SJSA1 (cell line): ENCODE data around the gene CTNNA3. TPM values are rescaled to one million over a fixed set of nuclear protein-coding genes. Genes with fewer than 3 reads are reported as not detected.
"Not testable (repeated sequence)": the region's sequence is repeated elsewhere in the genome, so short reads cannot be mapped to it uniquely, and the experiment has no call there.

ENCODE experiments used
- DNase-seq, 2 experiments: peaks; one replicate each; pipeline ENCODE4 v3.0.0-alpha.2; 2015 to 2020; ENCODE audit warnings: low spot score in 2 of 2, low read depth in 1 of 2
- H3K27ac ChIP-seq: fragments of 250-450 bp; sonication (Bioruptor Pico); 2 replicates; pipeline ENCODE4 v1.5.1; 2020; ENCODE audit warnings: mild to moderate bottlenecking, moderate library complexity
- H3K27me3 ChIP-seq: fragments of 250-450 bp; sonication (Bioruptor Pico); replicated peaks from 2 replicates; pipeline ENCODE4 v1.5.1; 2020; ENCODE audit warnings: mild to moderate bottlenecking, moderate library complexity
- H3K36me3 ChIP-seq: fragments of 250-450 bp; sonication (Bioruptor Pico); 2 replicates; pipeline ENCODE4 v1.5.1; 2020; ENCODE audit warnings: mild to moderate bottlenecking
- H3K4me1 ChIP-seq: fragments of 250-450 bp; sonication (Bioruptor Pico); replicated peaks from 2 replicates; pipeline ENCODE4 v1.6.1; 2021; ENCODE audit warnings: mild to moderate bottlenecking
- H3K4me3 ChIP-seq: fragments of 250-450 bp; sonication (Bioruptor Pico); 2 replicates; pipeline ENCODE4 v1.5.1; 2020; ENCODE audit warnings: mild to moderate bottlenecking
- H3K9me3 ChIP-seq: fragments of 250-450 bp; sonication (Bioruptor Pico); replicated peaks from 2 replicates; pipeline ENCODE4 v1.5.1; 2020; ENCODE audit warnings: mild to moderate bottlenecking
- total RNA-seq: library from RNA; depleted of rRNA; stranded (reverse); fragments of >200 nt; shearing (Covaris generic); gene quantifications from 2 replicates; pipeline ENCODE4 v1.2.3, GENCODE V29; 2014

CTNNA3 gene
- total RNA-seq, 1 experiment from 2014 or later: 0.18 TPM

GRCh38 chr10:67487906-67488619 is 207.9 kb downstream of the CTNNA3 start:
- no peaks in the 10 kb centered on the region for H3K4me1 ChIP-seq
- no peaks in the 10 kb centered on the region for H3K36me3 ChIP-seq
- no peak overlapping the region for H3K27ac ChIP-seq
- H3K27me3 ChIP-seq: no peaks in the 10 kb centered on the region
- DNase-seq: no peak
- no peaks in the 10 kb centered on the region for H3K9me3 ChIP-seq
- H3K4me3 ChIP-seq: no peak overlapping the region

- DNase-seq: no peak
- no peak overlapping the region for H3K27ac ChIP-seq
- H3K4me3 ChIP-seq: no peak overlapping the region
- H3K4me1 ChIP-seq: no peaks in the 10 kb centered on the region
- no peaks in the 10 kb centered on the region for H3K36me3 ChIP-seq
- H3K27me3 ChIP-seq: no peaks in the 10 kb centered on the region
- H3K9me3 ChIP-seq: no peaks in the 10 kb centered on the region
Measured at GRCh38 chr10:67487199-67487598, 208.8 kb downstream of the CTNNA3 start.

DNA sequence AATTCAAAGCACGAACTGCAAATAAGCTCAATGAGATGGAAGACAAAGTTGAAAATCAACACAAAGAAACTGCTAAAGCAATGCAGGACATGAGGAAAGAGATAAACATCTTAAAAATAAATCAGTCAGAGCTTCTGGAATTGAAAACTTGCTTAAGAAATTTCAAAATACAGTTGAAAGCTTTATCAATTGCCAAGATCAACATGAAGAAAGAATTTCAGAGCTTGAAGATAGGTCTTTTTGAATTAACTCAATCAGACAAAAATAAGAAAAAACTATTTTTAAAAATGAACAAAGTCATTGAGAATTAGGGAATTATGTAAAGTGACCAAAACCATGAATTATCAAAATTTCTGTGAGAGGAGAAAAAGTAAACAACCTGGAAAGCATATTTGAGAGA is 218.1 kb downstream of the CTNNA3 start:
- Histone ChIP-seq H3K27ac (no peak overlapping the region), H3K4me3 (no peak overlapping the region), H3K9me3 (no peaks in the 10 kb centered on the region), H3K27me3 (no peaks in the 10 kb centered on the region), H3K4me1 (no peaks in the 10 kb centered on the region), H3K36me3 (no peaks in the 10 kb centered on the region)
- no peak for DNase-seq

- Histone ChIP-seq H3K36me3 (no peaks in the 10 kb centered on the region), H3K27me3 (0 out of 2 replicates have a peak, but pooled peaks cover 4% of the 10 kb centered on the region), H3K4me3 (no peak overlapping the region), H3K9me3 (no peaks in the 10 kb centered on the region), H3K27ac (no peak overlapping the region), H3K4me1 (no peaks in the 10 kb centered on the region)
- no peak for DNase-seq
Measured at GRCh38 chr10:67476201-67476600, 219.8 kb downstream of the CTNNA3 start.

GRCh38 chr10:67473850-67474633 is 222.0 kb downstream of the CTNNA3 start:
- Histone ChIP-seq H3K27ac (no peak overlapping the region), H3K9me3 (no peaks in the 10 kb centered on the region), H3K27me3 (0 out of 2 replicates have a peak, but pooled peaks cover 4% of the 10 kb centered on the region), H3K4me3 (no peak overlapping the region), H3K36me3 (no peaks in the 10 kb centered on the region), H3K4me1 (no peaks in the 10 kb centered on the region)
- no peak for DNase-seq

DNA sequence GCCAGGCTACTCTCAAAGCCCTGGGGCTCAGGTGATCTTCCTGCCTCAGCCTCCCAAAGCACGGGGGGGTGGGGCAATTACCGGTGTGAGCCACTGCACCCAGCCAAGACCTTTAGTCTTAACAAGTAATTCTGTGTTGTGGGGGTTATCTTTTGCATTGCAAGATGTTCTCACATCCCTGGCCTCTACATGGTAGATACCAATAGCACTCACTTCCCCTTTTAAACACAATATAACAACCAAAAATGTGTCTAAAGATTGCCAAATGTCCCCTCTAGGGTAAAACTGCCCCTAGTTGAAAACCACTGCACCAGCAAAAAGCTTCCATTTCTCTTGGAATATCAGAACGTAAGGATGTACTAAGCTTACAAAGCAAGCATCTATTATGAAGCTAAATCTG is 225.0 kb downstream of the CTNNA3 start:
- no peak for DNase-seq
- Histone ChIP-seq H3K4me1 (no peaks in the 10 kb centered on the region), H3K36me3 (no peaks in the 10 kb centered on the region), H3K9me3 (no peaks in the 10 kb centered on the region), H3K27me3 (0 out of 2 replicates have a peak, but pooled peaks cover 4% of the 10 kb centered on the region), H3K4me3 (no peak overlapping the region), H3K27ac (no peak overlapping the region)

DNA sequence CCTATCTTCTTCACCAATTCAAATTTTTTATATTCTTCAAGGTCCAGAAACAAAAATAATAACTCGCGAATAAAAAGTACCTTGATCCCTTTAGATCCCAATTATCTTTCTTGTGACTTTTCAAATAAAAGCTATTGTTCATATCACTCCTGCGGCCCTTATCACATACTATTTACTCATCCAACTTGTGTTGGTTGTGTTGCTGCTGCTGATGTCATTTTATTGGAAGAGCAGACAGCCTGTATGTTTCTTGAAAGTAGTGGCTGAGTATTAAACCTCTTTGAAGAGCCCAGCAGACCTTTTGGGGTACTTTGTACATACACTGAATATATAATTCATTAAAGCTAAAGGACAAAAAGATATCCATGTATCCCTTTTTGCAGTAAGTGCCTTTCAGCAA is 231.7 kb downstream of the CTNNA3 start:
- Histone ChIP-seq H3K27me3 (no peaks in the 10 kb centered on the region), H3K4me3 (no peak overlapping the region), H3K9me3 (no peaks in the 10 kb centered on the region), H3K36me3 (no peaks in the 10 kb centered on the region), H3K27ac (no peak overlapping the region), H3K4me1 (no peaks in the 10 kb centered on the region)
- DNase-seq: no peak

- no peak overlapping the region for H3K27ac ChIP-seq
- no peaks in the 10 kb centered on the region for H3K27me3 ChIP-seq
- no peak overlapping the region for H3K4me3 ChIP-seq
- H3K36me3 ChIP-seq: no peaks in the 10 kb centered on the region
- no peak for DNase-seq
- H3K4me1 ChIP-seq: no peaks in the 10 kb centered on the region
- H3K9me3 ChIP-seq: no peaks in the 10 kb centered on the region
Measured at GRCh38 chr10:67452892-67453291, 243.1 kb downstream of the CTNNA3 start.

DNA sequence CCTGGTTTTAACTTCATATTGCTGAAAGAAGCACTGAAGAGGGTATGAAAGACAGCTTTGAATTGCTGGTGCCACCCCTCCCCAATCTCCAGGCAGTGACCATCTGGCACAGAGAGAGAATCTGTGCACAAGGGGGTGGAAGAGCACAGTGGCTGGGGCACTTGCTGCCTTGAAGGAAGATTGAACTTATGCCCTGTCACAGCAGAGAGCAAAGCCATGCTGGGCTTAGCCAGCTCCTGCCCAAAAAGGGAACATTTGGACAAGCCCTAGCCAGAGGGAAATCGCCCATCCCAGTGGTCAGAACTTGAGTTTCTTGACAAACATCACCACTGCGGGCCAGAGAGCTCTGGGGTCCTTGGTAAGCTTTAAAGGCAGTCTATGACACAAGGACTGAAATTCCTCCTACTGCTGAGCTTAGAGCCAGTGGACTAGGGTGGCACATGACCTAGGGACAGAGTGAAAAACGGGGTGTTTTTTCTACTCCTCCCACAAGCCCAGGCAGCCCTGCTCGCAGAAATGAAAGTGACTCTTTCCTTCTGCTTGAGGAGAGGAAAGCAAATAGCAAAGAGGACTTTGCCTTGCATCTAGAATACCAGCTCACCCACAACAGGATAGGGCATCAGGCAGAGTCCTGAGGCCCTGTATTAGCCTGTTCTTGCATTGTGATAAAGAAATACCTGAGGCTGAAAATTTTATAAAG is 257.2 kb downstream of the CTNNA3 start:
- Histone ChIP-seq H3K9me3 (no peaks in the 10 kb centered on the region), H3K27ac (no peak overlapping the region), H3K27me3 (no peaks in the 10 kb centered on the region), H3K4me1 (no peaks in the 10 kb centered on the region), H3K4me3 (no peak overlapping the region), H3K36me3 (no peaks in the 10 kb centered on the region)
- no peak for DNase-seq

GRCh38 chr10:67433276-67433675 is 262.7 kb downstream of the CTNNA3 start:
- no peaks in the 10 kb centered on the region for H3K27me3 ChIP-seq
- no peaks in the 10 kb centered on the region for H3K36me3 ChIP-seq
- H3K27ac ChIP-seq: no peak overlapping the region
- no peaks in the 10 kb centered on the region for H3K4me1 ChIP-seq
- no peak overlapping the region for H3K4me3 ChIP-seq
- no peaks in the 10 kb centered on the region for H3K9me3 ChIP-seq
- DNase-seq: no peak

DNA sequence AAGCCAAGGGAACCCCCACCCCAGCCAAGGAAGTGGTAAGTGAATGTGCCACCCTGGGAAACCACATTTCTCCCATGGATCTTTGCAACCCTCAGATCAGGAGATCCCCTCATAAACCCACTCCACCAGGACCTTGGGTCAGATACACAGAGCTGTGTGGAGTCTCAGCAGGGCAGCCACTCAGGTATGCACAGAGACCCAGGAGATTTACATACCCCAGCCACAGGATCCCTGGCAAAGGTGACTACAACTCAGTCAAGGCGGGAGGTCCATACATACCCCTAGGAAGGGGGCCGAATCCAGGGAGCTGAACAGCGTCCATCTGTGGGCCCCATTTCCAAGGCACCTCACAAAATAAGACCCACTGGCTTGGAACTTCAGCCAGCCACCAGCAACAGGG is 293.4 kb downstream of the CTNNA3 start:
- H3K27ac ChIP-seq: no peak overlapping the region
- no peak for DNase-seq
- H3K9me3 ChIP-seq: no peaks in the 10 kb centered on the region
- H3K4me3 ChIP-seq: no peak overlapping the region
- H3K4me1 ChIP-seq: no peaks in the 10 kb centered on the region
- no peaks in the 10 kb centered on the region for H3K36me3 ChIP-seq
- no peaks in the 10 kb centered on the region for H3K27me3 ChIP-seq

- Histone ChIP-seq H3K36me3 (no peaks in the 10 kb centered on the region), H3K27me3 (no peaks in the 10 kb centered on the region), H3K4me3 (no peak overlapping the region), H3K27ac (no peak overlapping the region), H3K9me3 (no peaks in the 10 kb centered on the region), H3K4me1 (no peaks in the 10 kb centered on the region)
- no peak for DNase-seq
Measured at GRCh38 chr10:67401711-67402110, 294.3 kb downstream of the CTNNA3 start.

DNA sequence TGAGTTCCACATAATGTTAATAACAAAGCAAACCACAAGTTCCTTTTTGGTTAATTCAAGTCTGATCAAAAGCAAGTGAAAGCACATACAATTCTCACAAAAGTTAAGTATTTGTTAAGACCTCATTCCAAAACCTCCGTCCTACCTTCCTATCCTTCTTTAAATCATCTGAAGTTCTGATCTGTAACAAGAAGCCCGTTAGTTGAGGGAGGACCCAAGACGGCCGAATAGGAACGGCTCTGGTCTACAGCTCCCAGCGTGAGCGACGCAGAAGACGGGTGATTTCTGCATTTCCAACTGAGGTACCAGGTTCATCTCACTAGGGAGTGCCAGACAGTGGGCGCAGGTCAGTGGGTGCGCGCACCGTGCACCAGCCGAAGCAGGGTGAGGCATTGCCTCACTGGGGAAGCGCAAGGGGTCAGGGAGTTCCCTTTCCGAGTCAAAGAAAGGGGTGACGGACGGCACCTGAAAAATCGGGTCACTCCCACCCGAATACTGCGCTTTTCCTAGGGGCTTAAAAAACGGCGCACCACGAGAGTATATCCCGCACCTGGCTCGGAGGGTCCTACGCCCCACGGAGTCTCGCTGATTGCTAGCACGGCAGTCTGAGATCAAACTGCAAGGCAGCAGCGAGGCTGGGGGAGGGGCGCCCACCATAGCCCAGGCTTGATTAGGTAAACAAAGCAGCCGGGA is 309.0 kb downstream of the CTNNA3 start:
- not testable (repeated sequence) for H3K36me3 ChIP-seq, H3K9me3 ChIP-seq, H3K27ac ChIP-seq, H3K4me3 ChIP-seq, H3K27me3 ChIP-seq, H3K4me1 ChIP-seq, DNase-seq
